Ecto neural progenitor cell (in vitro differentiated cells): ENCODE data around the gene TOR1AIP1.
A peak's percentile ranks its signal among the peaks of the same experiment; 100 is the strongest.
"Not testable (repeated sequence)": the region's sequence is repeated elsewhere in the genome, so short reads cannot be mapped to it uniquely, and the experiment has no call there.

Source experiments
- DNase-seq: peaks from one replicate; pipeline ENCODE4 v3.0.0-alpha.2; 2018; ENCODE audit warnings: low spot score

Gene TOR1AIP1

DNA sequence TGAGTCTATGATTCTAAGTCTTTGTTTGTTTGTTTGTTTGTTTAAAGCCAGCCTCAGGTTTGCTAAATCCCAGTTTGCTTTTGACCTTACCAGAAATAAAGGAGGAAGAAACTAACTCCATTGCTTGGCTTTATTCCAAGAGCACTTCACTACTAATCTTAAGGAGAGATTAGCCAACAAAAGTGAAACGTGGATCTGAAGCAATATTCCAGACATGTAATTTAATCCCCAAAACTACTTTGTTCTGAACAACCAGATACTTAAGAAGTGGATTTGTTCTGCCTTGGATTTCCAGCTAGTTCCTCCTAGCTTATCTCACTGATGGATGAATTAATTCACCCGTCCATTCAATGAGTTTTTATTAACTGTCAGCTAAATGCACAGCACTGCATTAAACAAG, 56.7 kb downstream of the TOR1AIP1 start:
- DNase-seq = no peak

DNA sequence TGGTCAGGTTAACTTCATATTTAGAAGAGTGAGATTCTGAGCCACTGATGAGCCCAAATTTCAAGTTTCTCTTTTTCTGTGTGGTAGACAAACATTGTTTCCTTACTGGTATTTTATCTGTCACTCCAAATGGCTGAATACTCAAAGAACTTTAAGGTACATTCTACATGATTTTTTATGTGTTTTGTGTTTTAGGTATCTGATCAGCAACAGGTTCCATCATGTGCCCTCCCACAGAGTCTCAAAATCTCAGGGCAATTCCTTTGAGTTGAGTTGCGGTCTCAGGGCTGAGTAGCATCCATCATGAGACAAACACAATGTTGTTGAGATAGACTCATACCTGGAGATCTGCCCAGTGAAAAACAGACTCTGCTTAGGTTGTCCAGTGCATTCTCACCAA, 57.9 kb downstream of the TOR1AIP1 start:
- DNase-seq = no peak

DNA sequence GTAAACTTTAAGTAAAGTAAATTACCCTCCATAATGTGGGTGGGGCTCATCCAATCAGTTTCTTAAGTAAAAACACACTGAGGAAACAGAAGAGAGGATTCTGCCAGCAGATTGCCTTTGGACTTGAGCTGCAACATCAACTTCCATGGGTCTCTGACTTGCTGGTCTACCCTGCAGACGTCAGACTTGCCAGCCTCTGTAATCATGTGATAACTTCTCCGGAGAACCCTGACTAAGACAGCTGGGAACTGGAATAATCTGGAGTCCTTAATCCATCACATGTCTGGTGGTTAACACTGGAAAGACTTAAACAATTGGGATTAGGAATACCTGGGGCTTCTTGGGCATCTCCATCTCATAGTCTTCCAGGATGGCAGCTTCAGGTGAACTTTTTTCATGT, 59.4 kb downstream of the TOR1AIP1 start:
- DNase-seq = no peak

DNA sequence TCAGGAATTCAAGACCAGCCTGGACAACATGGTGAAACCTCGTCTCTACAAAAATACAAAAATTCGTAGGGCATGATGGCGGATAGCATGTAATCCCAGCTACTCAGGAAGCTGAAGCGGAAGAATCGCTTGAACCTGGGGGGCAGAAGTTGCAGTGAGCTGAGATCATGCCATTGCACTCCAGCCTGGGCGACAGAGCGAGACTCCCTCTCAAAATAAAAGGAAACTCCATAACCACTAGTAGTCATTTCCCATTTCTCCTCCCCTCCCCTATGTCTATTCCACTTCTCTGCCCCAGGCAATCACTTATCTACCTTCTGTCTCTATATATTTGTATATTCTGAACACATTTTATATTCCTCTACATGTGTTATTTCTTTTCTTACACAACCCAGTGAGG, 68.6 kb downstream of the TOR1AIP1 start:
- no peak for DNase-seq

DNA sequence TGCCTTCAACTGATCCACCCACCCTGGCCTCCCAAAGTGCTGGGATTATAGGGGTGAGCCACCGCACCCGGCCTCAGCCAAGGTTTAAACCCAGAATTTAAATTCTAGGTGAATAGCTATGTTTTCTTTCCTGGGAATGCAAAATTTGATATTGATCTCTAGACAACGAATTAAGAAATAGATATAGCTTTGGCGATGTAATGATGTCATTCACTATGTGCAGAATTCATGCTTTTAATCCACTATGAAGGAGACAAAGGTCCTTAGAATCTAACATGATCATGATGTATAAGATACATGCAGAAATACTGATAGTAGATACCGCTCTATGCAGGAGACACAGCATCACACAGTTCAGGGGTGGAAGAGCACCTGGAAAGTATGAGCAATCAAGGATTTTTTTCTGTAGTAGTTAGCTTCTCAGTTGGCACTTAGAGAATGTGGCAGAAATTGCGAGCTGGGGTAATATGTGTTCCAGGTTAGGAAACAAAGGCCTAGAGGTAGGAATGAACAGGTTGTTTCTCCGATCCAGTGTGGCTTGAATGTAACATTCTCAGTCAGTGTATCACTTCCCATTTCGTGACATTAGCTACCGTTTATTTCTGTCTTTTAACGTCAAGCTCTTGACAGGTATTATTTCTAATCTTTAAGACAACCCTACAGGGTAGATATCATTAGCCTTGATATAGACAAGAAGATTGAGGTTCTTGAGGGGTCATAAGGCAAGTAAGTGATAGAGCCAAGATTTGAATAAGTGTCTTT, 69.5 kb downstream of the TOR1AIP1 start:
- no peak for DNase-seq

DNA sequence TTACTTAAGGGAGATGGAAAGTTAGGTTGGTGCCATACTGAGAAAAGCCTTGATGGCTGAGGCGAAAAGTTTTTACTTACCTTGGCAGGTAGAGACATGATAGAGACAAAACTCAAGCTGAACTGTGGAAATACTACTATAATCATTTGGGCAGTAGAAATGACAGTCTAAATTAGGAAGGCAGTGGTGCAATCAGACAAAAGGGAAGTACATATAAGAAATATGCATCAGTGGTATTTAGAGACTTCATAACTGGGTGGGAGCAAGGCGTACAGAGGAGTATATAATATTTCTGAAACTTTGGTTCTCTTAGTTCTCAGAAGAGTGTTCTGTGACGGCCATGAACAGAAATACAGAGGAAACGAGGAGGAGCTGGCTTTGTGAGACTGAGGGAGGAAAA, 70.1 kb downstream of the TOR1AIP1 start:
- no peak for DNase-seq

DNA sequence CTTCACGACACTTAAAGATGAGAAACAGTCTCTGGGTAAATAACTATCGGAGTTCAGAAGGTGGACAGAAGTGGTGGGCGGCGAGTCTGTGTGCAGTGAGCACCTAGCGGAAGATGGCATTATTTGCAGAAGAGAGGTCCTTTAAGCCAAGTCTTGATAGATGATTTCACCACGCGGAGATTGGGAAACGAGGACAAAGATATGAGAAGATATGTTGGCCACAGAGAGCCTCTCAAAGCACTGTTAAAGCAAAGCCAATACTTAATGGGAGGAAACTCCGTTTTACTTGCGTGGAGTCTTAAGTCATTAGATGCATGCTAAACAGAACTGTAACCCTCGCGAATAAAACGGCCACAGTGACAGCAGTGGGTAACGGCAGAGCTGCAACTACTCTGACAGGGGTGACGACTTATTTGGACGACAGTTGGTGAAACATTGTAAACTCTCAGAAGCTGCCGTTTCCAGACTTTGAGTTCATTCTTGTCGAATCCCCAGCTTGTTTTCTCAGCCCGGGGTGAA, 71.9 kb downstream of the TOR1AIP1 start:
- no peak for DNase-seq

DNA sequence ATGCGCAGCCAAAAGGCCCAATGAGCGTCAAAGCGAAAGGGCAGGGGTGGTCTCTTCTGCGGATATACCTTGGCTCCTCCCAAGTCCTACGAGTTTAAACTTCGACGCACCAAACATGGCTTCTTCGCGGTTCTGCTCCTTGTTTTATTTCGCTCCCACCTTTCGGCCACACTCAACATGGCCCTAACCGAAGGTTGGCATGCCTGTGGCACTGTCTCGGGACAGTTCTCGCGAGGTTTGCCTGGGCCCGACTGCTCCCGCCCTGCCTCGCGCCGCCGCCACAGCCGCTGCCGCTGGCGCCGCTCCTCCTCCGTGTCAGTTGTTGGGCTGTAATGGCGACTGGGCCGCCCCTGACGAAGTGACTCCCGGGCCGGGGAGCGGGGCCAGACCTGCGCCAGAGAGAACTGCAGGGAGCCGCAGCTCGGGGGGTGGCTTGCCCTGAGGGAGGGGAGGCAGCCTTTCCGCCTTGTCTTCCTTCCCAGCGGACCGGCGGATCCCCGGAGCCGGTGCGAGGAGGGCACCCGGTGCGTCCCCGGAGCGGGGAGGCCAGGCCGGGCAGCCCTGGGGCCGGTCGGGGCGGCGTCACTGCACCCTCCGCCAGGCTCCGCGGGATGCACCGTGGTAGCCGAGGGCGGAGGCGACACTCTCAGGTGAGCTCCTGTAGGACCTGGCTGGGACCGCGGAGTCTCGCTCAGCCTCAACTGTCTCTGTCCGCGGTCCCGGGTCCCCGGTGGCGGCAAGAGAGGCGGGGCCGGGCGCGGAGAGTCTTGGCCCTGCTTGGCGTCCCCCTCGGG, 72.6 kb downstream of the TOR1AIP1 start, which contains the start of gene CEP350:
Gene CEP350, plus strand, starts transcription at position 318 of the 794 bp plus-strand sequence. CDS start 31,372 bp downstream, outside the sequence.
- peak; percentile 97 for DNase-seq

DNA sequence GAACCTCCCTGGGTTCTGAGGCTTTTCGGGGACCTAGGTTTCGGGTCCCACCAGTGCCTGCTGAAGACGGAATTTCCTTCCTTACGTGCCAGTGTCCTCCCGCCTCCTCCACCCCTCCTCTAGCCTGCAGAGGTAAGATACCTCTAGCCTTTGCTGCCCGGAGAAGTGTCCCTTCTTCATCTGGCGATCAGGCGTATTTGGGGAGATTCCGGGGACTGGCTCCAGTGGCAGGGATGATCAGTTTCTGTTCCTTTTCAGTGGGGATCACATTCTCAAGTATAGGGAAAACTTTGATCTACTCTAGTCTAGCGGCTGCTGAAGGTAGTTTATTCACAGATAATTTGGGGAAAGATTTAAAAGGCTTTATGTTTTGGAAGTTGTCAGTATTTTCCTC, 73.2 kb downstream of the TOR1AIP1 start:
- no peak for DNase-seq

DNA sequence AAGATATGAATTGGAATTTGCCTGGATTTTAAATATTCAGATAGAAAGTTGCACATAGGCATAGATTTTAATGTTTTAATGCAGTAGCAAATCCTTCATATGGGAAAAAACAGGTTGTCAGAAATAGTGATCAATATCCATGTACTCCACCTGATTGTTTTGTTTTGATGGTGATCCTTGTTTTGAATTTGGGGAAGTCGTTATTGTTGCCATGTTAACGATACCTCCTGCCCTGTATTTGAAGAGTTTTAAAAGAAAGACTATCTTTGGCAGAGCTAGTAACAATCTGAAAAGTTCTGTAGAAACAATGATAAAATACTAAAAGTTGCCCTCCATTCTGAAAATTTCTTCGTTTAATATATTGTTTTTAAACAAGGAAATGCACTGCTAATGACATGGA, 73.6 kb downstream of the TOR1AIP1 start:
- DNase-seq = no peak

DNA sequence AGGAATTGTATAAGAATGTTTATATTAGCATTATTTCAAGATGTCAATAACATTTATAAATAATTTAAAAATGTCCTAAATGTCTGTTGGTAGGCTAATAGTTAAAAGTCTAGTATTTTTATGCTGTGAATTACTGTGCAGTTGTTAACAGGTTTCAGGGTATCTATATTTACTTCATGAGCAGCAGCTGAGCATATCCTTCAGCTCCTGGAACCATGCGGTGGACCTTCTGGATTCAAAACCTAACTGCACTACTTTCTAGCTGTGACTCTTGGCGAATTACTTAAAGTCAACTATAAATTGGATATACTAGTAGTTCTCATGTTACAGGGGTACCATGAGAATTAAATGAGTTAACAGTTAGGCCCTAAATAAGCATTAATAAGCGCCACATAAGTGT, 76.3 kb downstream of the TOR1AIP1 start:
- DNase-seq = no peak

DNA sequence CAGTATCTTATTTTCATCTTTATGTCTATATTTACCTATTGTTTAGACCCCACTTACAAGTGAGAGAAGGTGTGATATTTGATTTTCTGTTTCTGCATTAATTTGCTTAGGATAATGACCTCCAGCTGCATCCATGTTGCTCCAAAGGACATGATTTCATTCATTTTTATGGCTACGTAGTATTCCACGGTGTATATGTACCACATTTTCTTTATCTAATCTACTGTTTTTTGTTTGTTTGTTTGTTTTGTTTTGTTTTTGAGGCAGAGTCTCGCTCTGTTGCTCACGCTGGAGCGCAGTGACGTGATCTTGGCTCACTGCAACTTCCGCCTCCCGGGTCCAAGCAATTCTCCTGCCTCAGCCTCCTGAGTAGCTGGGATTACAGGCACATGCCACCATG, 80.1 kb downstream of the TOR1AIP1 start:
- not testable (repeated sequence) for DNase-seq

DNA sequence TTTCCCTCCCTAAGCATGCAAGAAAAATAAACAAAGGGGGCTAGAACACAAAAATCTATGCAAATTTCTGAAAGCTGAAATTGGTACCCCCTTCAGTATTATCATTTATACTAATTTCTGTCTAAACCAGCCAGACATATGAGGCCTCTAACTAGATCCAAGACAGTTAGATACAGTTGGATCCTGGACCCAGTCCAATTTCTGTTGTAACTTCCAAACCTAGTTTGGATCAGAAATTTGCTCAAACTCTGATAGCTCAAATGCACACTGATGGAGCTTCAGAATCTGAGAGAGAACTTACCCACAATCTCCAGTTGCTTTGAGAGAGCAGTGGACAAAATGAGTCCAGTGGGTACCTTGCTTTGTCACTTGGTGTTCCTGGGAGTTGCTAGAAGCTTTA, 84.5 kb downstream of the TOR1AIP1 start:
- no peak for DNase-seq

DNA sequence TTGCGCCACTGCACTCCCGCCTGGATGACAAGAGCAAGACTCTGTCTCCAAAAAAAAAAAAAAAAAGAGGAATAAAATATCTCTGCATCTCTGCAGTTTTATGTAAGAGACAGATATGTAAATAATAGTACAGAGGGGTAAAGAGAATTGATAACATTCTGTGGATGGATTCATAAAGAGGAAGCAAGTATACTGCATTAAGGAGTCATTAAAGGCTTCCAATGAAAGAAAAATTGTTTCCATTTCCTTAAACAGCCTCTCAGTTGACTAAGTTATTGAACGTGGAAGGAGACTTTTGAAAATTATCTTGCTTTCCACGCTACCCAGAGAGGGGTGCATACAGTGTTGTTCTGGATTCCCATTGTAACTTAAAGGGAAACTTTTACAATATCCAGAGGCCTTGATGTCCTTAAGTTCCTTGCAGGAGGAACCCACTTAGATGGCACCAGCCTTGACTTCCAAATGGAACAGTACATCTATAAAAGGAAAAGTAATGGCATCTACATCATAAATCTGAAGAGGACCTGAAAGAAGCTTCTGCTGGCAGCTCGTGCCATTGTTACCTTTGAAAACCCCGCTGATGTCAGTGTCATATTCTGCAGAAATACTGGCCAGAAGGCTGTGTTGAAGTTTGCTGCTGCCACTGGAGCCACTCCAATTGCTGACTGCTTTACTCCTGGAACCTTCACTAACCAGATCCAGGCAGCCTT, 86.4 kb downstream of the TOR1AIP1 start:
- DNase-seq = no peak

DNA sequence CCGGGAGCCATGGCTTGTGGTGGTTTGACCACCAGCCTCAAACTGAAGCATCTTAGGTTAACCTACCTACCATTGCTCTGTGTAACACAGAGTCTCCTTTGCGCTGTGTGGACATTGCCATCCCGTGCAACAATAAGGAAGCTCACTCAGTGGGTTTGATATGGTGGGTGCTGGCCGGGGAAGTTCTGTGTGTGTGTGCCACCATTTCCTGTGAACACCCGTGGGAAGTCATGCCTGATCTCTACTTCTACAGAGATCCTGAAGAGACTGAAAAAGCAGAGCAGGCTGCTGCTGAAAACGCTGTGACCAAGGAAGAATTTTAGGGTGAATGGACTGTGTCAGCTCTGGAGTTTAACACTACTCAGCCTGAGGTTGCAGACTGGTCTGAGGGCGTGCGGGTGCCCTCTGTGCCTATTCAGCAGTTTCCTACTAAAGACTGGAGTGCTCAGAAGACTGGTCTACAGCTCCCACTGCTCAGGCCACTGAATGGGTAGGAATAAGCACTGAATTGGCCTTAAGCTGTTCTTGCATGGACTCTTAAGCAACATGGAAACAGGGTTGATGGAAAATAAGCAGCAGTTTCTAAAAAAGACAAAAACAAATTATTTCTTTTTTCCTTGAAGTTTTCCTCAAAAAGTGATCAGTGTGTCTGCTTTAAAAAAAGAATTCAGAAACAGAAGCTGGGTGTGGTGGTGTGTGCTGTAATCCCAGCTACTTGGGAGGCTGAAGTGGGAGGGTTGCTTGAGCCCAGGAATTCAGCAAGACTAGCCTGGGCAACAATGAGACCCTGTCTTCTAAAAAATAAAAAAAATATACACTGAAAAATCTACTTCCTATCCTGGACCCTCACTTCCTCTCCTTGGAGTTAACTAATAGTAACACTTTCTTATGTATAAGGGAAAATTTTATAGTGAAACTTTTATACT, 87.2 kb downstream of the TOR1AIP1 start:
- no peak for DNase-seq
